ENCODE data around the gene KHSRP. TPM values are rescaled to one million over a fixed set of nuclear protein-coding genes. Genes with fewer than 3 reads are reported as not detected.

Gene KHSRP
- total and polyA plus RNA-seq, 2 of the 13 experiments (the other 11 are each of a cell fraction or from before 2014, with no cell fraction given), result 72.1 to 129 TPM

DNA sequence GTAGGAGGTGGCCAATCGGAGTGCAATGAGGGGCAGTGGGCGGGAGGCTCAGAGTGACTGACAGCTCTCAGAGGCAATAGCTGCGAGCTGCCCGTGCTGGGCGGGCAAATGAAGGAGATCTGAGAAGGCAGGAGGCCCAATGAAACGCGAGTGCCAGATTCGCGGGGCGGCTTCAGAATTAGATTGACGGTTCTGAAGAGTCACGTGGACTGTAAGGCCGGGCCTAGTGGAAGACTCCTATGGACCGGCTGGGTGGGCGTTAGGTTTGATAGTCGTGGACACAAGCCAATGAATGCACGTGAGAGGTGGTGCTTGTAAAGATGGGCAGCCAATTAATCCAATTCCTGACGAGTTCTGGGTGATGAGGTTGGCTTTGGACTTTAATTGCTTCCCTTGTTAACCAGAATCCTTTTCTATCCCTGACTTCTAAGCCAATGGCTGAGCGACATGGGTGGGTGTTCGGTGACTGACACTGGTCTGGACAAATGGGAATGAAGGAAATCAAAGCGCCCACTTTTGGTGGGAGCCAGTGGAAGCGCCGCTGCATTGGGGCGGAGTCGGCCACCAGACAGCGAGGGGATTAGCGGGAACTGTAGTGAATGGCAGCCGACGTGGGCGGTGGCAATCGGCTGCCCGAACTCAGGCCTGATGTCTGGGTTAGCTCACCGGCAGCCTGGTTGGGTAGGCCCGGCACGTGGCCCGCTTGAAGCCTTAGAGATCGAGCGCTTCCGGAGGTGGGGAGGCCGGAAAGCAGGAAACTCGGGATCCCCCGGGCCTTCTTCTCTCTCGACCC, 524 bp upstream of the KHSRP start (continued):
- TF ChIP-seq JUND (CRISPR knock-in tag; IDR thresholded peaks at IDR 0.05) (0 out of 2 replicates have a peak, but pooled peaks have one; percentile 31), SRY (CRISPR knock-in tag; IDR thresholded peaks at IDR 0.05) (0 out of 2 replicates have a peak, but pooled peaks have one; percentile 58), RXRA (CRISPR knock-in tag; IDR thresholded peaks at IDR 0.05) (0 out of 2 replicates have a peak, but pooled peaks have one; percentile 38), ZNF781 (CRISPR knock-in tag; IDR thresholded peaks at IDR 0.05; ENCODE audit: borderline replicate concordance, not compliant biosample characterization) (no peak), MEIS1 (CRISPR knock-in tag; IDR thresholded peaks at IDR 0.05; ENCODE audit: borderline replicate concordance) (peak; percentile 34; the same call in 1 of the 2 replicates), NFKB2 (CRISPR knock-in tag; IDR thresholded peaks at IDR 0.05; ENCODE audit: borderline replicate concordance) (peak; percentile 45; the same call in 1 of the 2 replicates), ZNF570 (CRISPR knock-in tag; IDR thresholded peaks at IDR 0.05; ENCODE audit: borderline replicate concordance) (0 out of 2 replicates have a peak, but pooled peaks have one; percentile 86), TOPORS (CRISPR knock-in tag; IDR thresholded peaks at IDR 0.05) (0 out of 2 replicates have a peak, but pooled peaks have one; percentile 20), ZNF768 (CRISPR knock-in tag; IDR thresholded peaks at IDR 0.05) (peak; percentile 67; the same call in 1 of the 2 replicates), ZNF709 (CRISPR knock-in tag; IDR thresholded peaks at IDR 0.05) (peak; percentile 48; the same call in 1 of the 2 replicates)
- TF ChIP-seq, protein P1, sequence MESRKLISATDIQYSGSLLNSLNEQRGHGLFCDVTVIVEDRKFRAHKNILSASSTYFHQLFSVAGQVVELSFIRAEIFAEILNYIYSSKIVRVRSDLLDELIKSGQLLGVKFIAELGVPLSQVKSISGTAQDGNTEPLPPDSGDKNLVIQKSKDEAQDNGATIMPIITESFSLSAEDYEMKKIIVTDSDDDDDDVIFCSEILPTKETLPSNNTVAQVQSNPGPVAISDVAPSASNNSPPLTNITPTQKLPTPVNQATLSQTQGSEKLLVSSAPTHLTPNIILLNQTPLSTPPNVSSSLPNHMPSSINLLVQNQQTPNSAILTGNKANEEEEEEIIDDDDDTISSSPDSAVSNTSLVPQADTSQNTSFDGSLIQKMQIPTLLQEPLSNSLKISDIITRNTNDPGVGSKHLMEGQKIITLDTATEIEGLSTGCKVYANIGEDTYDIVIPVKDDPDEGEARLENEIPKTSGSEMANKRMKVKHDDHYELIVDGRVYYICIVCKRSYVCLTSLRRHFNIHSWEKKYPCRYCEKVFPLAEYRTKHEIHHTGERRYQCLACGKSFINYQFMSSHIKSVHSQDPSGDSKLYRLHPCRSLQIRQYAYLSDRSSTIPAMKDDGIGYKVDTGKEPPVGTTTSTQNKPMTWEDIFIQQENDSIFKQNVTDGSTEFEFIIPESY (CRISPR knock-in tag; IDR thresholded peaks at IDR 0.05), result peak; percentile 97
- TF ChIP-seq, protein P2, sequence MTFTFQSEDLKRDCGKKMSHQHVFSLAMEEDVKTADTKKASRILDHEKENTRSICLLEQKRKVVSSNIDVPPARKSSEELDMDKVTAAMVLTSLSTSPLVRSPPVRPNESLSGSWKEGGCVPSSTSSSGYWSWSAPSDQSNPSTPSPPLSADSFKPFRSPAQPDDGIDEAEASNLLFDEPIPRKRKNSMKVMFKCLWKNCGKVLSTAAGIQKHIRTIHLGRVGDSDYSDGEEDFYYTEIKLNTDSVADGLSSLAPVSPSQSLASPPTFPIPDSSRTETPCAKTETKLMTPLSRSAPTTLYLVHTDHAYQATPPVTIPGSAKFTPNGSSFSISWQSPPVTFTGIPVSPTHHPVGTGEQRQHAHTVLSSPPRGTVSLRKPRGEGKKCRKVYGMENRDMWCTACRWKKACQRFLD (CRISPR knock-in tag; IDR thresholded peaks at IDR 0.05; ENCODE audit: borderline replicate concordance), result 0 out of 2 replicates have a peak, but pooled peaks have one; percentile 20
- TF ChIP-seq, protein P3, sequence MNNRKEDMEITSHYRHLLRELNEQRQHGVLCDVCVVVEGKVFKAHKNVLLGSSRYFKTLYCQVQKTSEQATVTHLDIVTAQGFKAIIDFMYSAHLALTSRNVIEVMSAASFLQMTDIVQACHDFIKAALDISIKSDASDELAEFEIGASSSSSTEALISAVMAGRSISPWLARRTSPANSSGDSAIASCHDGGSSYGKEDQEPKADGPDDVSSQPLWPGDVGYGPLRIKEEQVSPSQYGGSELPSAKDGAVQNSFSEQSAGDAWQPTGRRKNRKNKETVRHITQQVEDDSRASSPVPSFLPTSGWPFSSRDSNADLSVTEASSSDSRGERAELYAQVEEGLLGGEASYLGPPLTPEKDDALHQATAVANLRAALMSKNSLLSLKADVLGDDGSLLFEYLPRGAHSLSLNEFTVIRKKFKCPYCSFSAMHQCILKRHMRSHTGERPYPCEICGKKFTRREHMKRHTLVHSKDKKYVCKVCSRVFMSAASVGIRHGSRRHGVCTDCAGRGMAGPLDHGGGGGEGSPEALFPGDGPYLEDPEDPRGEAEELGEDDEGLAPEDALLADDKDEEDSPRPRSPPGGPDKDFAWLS (CRISPR knock-in tag; IDR thresholded peaks at IDR 0.05; ENCODE audit: borderline replicate concordance), result no peak
- TF ChIP-seq, protein P4, sequence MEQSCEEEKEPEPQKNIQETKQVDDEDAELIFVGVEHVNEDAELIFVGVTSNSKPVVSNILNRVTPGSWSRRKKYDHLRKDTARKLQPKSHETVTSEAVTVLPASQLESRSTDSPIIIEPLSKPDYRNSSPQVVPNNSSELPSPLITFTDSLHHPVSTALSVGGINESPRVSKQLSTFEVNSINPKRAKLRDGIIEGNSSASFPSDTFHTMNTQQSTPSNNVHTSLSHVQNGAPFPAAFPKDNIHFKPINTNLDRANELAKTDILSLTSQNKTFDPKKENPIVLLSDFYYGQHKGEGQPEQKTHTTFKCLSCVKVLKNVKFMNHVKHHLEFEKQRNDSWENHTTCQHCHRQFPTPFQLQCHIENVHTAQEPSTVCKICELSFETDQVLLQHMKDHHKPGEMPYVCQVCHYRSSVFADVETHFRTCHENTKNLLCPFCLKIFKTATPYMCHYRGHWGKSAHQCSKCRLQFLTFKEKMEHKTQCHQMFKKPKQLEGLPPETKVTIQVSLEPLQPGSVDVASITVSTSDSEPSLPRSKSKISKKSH (CRISPR knock-in tag; IDR thresholded peaks at IDR 0.05; ENCODE audit: borderline replicate concordance), result peak; percentile 92
- TF ChIP-seq, protein P5, sequence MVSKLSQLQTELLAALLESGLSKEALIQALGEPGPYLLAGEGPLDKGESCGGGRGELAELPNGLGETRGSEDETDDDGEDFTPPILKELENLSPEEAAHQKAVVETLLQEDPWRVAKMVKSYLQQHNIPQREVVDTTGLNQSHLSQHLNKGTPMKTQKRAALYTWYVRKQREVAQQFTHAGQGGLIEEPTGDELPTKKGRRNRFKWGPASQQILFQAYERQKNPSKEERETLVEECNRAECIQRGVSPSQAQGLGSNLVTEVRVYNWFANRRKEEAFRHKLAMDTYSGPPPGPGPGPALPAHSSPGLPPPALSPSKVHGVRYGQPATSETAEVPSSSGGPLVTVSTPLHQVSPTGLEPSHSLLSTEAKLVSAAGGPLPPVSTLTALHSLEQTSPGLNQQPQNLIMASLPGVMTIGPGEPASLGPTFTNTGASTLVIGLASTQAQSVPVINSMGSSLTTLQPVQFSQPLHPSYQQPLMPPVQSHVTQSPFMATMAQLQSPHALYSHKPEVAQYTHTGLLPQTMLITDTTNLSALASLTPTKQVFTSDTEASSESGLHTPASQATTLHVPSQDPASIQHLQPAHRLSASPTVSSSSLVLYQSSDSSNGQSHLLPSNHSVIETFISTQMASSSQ (IDR thresholded peaks at IDR 0.05; ENCODE audit: low read depth), result no peak
- TF ChIP-seq, protein P5 (CRISPR knock-in tag; IDR thresholded peaks at IDR 0.05; ENCODE audit: borderline replicate concordance), result no peak; the same call in 1 of the 2 replicates
